Spleen (tissue), 11 donors: Measurements from ENCODE around the gene FRMD4A. TPM values are rescaled to one million over a fixed set of nuclear protein-coding genes. Genes with fewer than 3 reads are reported as not detected.

Experiments
- DNase-seq: peaks from one replicate; pipeline ENCODE4 v3.0.0-alpha.2; 2020
- H3K27ac ChIP-seq, 8 donors: fragments of 200-600 bp; sonication (generic) in 7 of 8; 1 replicate in 4 of 8; 2 replicates in 4 of 8; pipeline versions ENCODE4 v1.5.0 to v1.8.0; 2016 to 2021; ENCODE audit warnings: inconsistent platforms in 4 of 8, mild to moderate bottlenecking in 4 of 8, moderate library complexity in 1 of 8
- H3K27me3 ChIP-seq, 7 donors: fragments of 200-600 bp; sonication (generic) in 6 of 7; replicated peaks in 1 of 7; 1 replicate in 4 of 7; 2 replicates in 3 of 7; pipeline versions ENCODE4 v1.5.0 to v1.8.0; 2016 to 2021; ENCODE audit warnings: inconsistent platforms in 3 of 7, mild to moderate bottlenecking in 1 of 7
- H3K36me3 ChIP-seq, 6 donors: fragments of 200-600 bp; sonication (generic) in 5 of 6; 1 replicate in 4 of 6; 2 replicates in 2 of 6; pipeline versions ENCODE4 v1.5.0 to v1.8.0; 2016 to 2021; ENCODE audit warnings: inconsistent platforms in 2 of 6
- H3K4me1 ChIP-seq, 6 donors: fragments of 200-600 bp; sonication (generic) in 5 of 6; 1 replicate in 3 of 6; 2 replicates in 3 of 6; pipeline versions ENCODE4 v1.5.0 to v1.8.0; 2016 to 2021; ENCODE audit warnings: inconsistent platforms in 3 of 6
- H3K4me3 ChIP-seq, 8 donors: fragments of 200-600 bp; sonication (generic) in 7 of 8; 1 replicate in 4 of 8; 2 replicates in 4 of 8; pipeline versions ENCODE4 v1.5.0 to v1.8.0; 2016 to 2021; ENCODE audit warnings: inconsistent platforms in 4 of 8, mild to moderate bottlenecking in 4 of 8, moderate library complexity in 2 of 8
- H3K9me3 ChIP-seq, 8 donors: fragments of 200-600 bp; sonication (generic) in 7 of 8; 1 replicate in 4 of 8; 2 replicates in 4 of 8; pipeline versions ENCODE4 v1.5.0 to v1.8.0; 2016 to 2021; ENCODE audit warnings: inconsistent platforms in 4 of 8
- CTCF ChIP-seq, 11 experiments: fragments of 200-600 bp in 7 of 11; fragments of 450-650 bp in 4 of 11; sonication (generic) in 4 of 11; IDR thresholded peaks in 8 of 11; conservative IDR thresholded peaks in 3 of 11; 1 replicate in 7 of 11; 2 replicates in 4 of 11; pipeline versions ENCODE4 v1.4.0 to v1.8.0; 2016 to 2021; ENCODE audit warnings: antibody characterized with exemption in 11 of 11, inconsistent platforms in 4 of 11, mild to moderate bottlenecking in 1 of 11
- POLR2A ChIP-seq, 3 donors: fragments of 450-650 bp; IDR thresholded peaks; one replicate each; pipeline ENCODE4 v1.5.1; 2017; ENCODE audit warnings: antibody characterized with exemption in 3 of 3, mild to moderate bottlenecking in 1 of 3
- POLR2AphosphoS5 ChIP-seq, 3 donors: sonication (generic); formaldehyde crosslinking; IDR thresholded peaks; one replicate each; pipeline ENCODE4 v1.5.1; 2017; ENCODE audit warnings: antibody characterized with exemption in 3 of 3
- WGBS, 5 donors: extraction: QIAGEN DNeasy Blood & Tissue Kit in 3 of 5; methylation state at CpG; one replicate each; pipeline versions ENCODE4 v1.1.5 to v1.1.7; 2013 to 2018; 5-methylcytosine and 5-hydroxymethylcytosine counted together
- intact Hi-C: fragments of 100-400 bp; cut with DNase I; formaldehyde crosslinking; loops from one replicate; pipeline ENCODE4 v1.15.0; 2023; ENCODE audit warnings: low total_unique reads
- polyA plus RNA-seq, 3 donors: library from polyadenylated mRNA; stranded (reverse); fragments of 200-250 nt; gene quantifications; one replicate each; pipeline ENCODE4 v1.2.1, GENCODE V29; 2013
- total RNA-seq, 7 donors: library from RNA; depleted of rRNA in 3 of 7; stranded (reverse); fragments of >200 nt in 3 of 7; fragmentation: NEBNext Ultra II Directional in 4 of 7; extraction: Animal tissue kit (Norgen Biotek cat#: 25700) in 4 of 7; gene quantifications; one replicate each; pipeline versions ENCODE4 v1.1.0 to v1.2.1, GENCODE V29; 2016 to 2021
- donor health status: healthy with polysubstance abuse.
- donor health status: DM: no; HTN: no; CAD: no; lungs with moderate emphysema.
- donor health status: DM: no; HTN: no; CAD: no.
- donor health status: Bipolar disorder and iron deficiency.
- donor health status: healthy.
- donor health status: DM: no; HTN: no; CAD: no.
- donor health status: DM: yes; HTN: yes; CAD: no.

FRMD4A gene
- total and polyA plus RNA-seq, 10 donors: 9.2 to 141 (median 80.5) TPM

- intact Hi-C loops: loop anchor here (10.0 kb wide), 1 partner anchor 277 kb away; no protein-coding TSS in a partner anchor
- Histone ChIP-seq H3K4me1 (no peaks in the 10 kb centered on the region), H3K36me3 (no peaks in the 10 kb centered on the region), H3K9me3 (no peaks in the 10 kb centered on the region), H3K4me3 (no peak overlapping the region), H3K27me3 (peaks cover 0 to 64% (median 10%) of the 10 kb centered on the region in 7 donors), H3K27ac (no peak overlapping the region)
- WGBS, 5 donors: 84 to 92% (median 88%) methylated on average over 9 of the region's 9 CpGs
- TF ChIP-seq POLR2AphosphoS5 (IDR thresholded peaks at IDR 0.05) (no peak), POLR2A (IDR thresholded peaks at IDR 0.05) (no peak), CTCF (IDR thresholded peaks at IDR 0.05 in 8 of 11, conservative IDR thresholded peaks at IDR 0.05 in 3 of 11) (no peak)
- DNase-seq: no peak
Observed at GRCh38 chr10:14198078-14198477, 132.6 kb downstream of the FRMD4A start.

- intact Hi-C loops: loop anchor here (10.0 kb wide), 1 partner anchor 279 kb away; no protein-coding TSS in a partner anchor
- Histone ChIP-seq H3K9me3 (no peaks in the 10 kb centered on the region), H3K4me1 (no peaks in the 10 kb centered on the region), H3K27me3 (peaks cover 0 to 49% (median 9%) of the 10 kb centered on the region in 7 donors), H3K36me3 (no peaks in the 10 kb centered on the region), H3K27ac (no peak overlapping the region), H3K4me3 (no peak overlapping the region)
- TF ChIP-seq CTCF (IDR thresholded peaks at IDR 0.05 in 8 of 11, conservative IDR thresholded peaks at IDR 0.05 in 3 of 11): no peak
- TF ChIP-seq POLR2AphosphoS5 (IDR thresholded peaks at IDR 0.05): no peak
- no peak for TF ChIP-seq POLR2A (IDR thresholded peaks at IDR 0.05)
- DNase-seq: no peak
Observed at GRCh38 chr10:14196113-14196512, 134.6 kb downstream of the FRMD4A start.

GRCh38 chr10:14195433-14195832, 135.3 kb downstream of the FRMD4A start:
- WGBS, 5 donors: 80 to 89% (median 86%) methylated on average over 6 of the region's 6 CpGs
- Histone ChIP-seq H3K4me1 (no peaks in the 10 kb centered on the region), H3K27me3 (peaks cover 0 to 42% (median 2%) of the 10 kb centered on the region in 7 donors), H3K9me3 (no peaks in the 10 kb centered on the region), H3K27ac (no peak overlapping the region), H3K4me3 (no peak overlapping the region), H3K36me3 (no peaks in the 10 kb centered on the region)
- TF ChIP-seq POLR2A (IDR thresholded peaks at IDR 0.05) (no peak), POLR2AphosphoS5 (IDR thresholded peaks at IDR 0.05) (no peak), CTCF (IDR thresholded peaks at IDR 0.05 in 8 of 11, conservative IDR thresholded peaks at IDR 0.05 in 3 of 11) (no peak)
- intact Hi-C loops: loop anchor here (10.0 kb wide), 1 partner anchor 279 kb away; no protein-coding TSS in a partner anchor
- no peak for DNase-seq

- no peaks in the 10 kb centered on the region for H3K9me3 ChIP-seq
- no peak for DNase-seq
- WGBS, 5 donors: 79 to 91% (median 80%) methylated on average over 2 of the region's 2 CpGs
- TF ChIP-seq POLR2AphosphoS5 (IDR thresholded peaks at IDR 0.05) (no peak), POLR2A (IDR thresholded peaks at IDR 0.05) (no peak), CTCF (IDR thresholded peaks at IDR 0.05 in 8 of 11, conservative IDR thresholded peaks at IDR 0.05 in 3 of 11) (no peak)
- H3K4me3 ChIP-seq: no peak overlapping the region
- peaks cover 0 to 18% (median 0%) of the 10 kb centered on the region in 7 donors for H3K27me3 ChIP-seq
- H3K4me1 ChIP-seq: no peaks in the 10 kb centered on the region
- intact Hi-C loops: loop anchor here (10.0 kb wide), 1 partner anchor 282 kb away; no protein-coding TSS in a partner anchor
- H3K27ac ChIP-seq: no peak overlapping the region
- H3K36me3 ChIP-seq: no peaks in the 10 kb centered on the region
Observed at GRCh38 chr10:14192746-14193145, 138.0 kb downstream of the FRMD4A start.
